ENCODE results near the gene PTPRD. TPM values are rescaled to one million over a fixed set of nuclear protein-coding genes. Genes with fewer than 3 reads are reported as not detected.

The PTPRD gene
- total RNA-seq, 1 experiment from 2014 or later, result 0.02 TPM

GRCh38 chr9:10095208-10095607, 517.6 kb downstream of the PTPRD start:
- TF ChIP-seq YY1 (IDR thresholded peaks at IDR 0.05; ENCODE audit: extremely low read depth, insufficient replicate concordance, low read depth, low read length), result no peak
- TF ChIP-seq TCF7L2 (IDR thresholded peaks at IDR 0.05; ENCODE audit: borderline replicate concordance, extremely low read depth, insufficient read depth, insufficient read length), result no peak
- TF ChIP-seq ATF3 (IDR thresholded peaks at IDR 0.05), result no peak
- Histone ChIP-seq H4K20me1 (ENCODE audit: insufficient read depth) (no peaks in the 10 kb centered on the region), H3K9me2 (ENCODE audit: insufficient read depth) (no peaks in the 10 kb centered on the region), H3K36me3 (ENCODE audit: control insufficient read depth in 1 of 2, insufficient read depth in 2 of 2, low read length in 2 of 2) (no peaks in the 10 kb centered on the region), H3K9ac (ENCODE audit: low read length) (no peak overlapping the region), H3K27ac (ENCODE audit: low read depth, low read length) (no peak overlapping the region), H3K9me3 (ENCODE audit: control insufficient read depth in 1 of 2, insufficient read depth in 1 of 2, low read depth in 1 of 2, low read length in 2 of 2) (peaks cover 0 to 22% of the 10 kb centered on the region in 2 experiments; a peak in 2 of 4 replicates), H3K4me3 (replicated peaks in 1 of 2; ENCODE audit: low read depth in 1 of 2, low read length in 2 of 2) (no peak overlapping the region), H2AFZ (ENCODE audit: low read depth, low read length, poor library complexity, severe bottlenecking) (no peak overlapping the region), H3K4me1 (ENCODE audit: control insufficient read depth in 1 of 2, insufficient read depth in 2 of 2, low read length in 2 of 2) (no peaks in the 10 kb centered on the region; a peak in 1 of 4 replicates), H3K79me2 (ENCODE audit: insufficient read depth, low read length) (no peaks in the 10 kb centered on the region), H3K4me2 (ENCODE audit: low read length) (no peak overlapping the region), H3K27me3 (ENCODE audit: insufficient read depth, low read length) (no peaks in the 10 kb centered on the region)
- BruUV-seq (replicated peaks), result no TSS peak
- DNase-seq (ENCODE audit: low read depth, low spot score) (no peak), ATAC-seq (no peak)
- ChIA-PET POLR2A (no interaction called here), CTCF (no interaction called here), RAD21 (ENCODE audit: low non-redundant PET in 1 of 2, low total read pairs in 2 of 2, uncharacterized antibody in 2 of 2, unreplicated experiment in 2 of 2) (no interaction called here)
- intact Hi-C loops (cut with micrococcal nuclease), result no loop called here

- H3K4me2 ChIP-seq (ENCODE audit: low read length), result no peak overlapping the region
- no peak overlapping the region for H3K27ac ChIP-seq (ENCODE audit: low read depth, low read length)
- H3K79me2 ChIP-seq (ENCODE audit: insufficient read depth, low read length), result no peaks in the 10 kb centered on the region
- intact Hi-C loops (cut with micrococcal nuclease), result no loop called here
- H3K4me3 ChIP-seq (replicated peaks in 1 of 2; ENCODE audit: low read depth in 1 of 2, low read length in 2 of 2), result no peak overlapping the region
- ATAC-seq (no peak), DNase-seq (ENCODE audit: low read depth, low spot score) (no peak)
- no TSS peak for BruUV-seq (replicated peaks)
- H4K20me1 ChIP-seq (ENCODE audit: insufficient read depth), result no peaks in the 10 kb centered on the region
- ChIA-PET RAD21 (ENCODE audit: low non-redundant PET in 1 of 2, low total read pairs in 2 of 2, uncharacterized antibody in 2 of 2, unreplicated experiment in 2 of 2) (no interaction called here), CTCF (no interaction called here), POLR2A (no interaction called here)
- H2AFZ ChIP-seq (ENCODE audit: low read depth, low read length, poor library complexity, severe bottlenecking), result no peak overlapping the region
- H3K27me3 ChIP-seq (ENCODE audit: insufficient read depth, low read length), result no peaks in the 10 kb centered on the region
- no peaks in the 10 kb centered on the region for H3K9me2 ChIP-seq (ENCODE audit: insufficient read depth)
- H3K4me1 ChIP-seq (ENCODE audit: control insufficient read depth in 1 of 2, insufficient read depth in 2 of 2, low read length in 2 of 2), result no peaks in the 10 kb centered on the region; a peak in 1 of 4 replicates
- H3K36me3 ChIP-seq (ENCODE audit: control insufficient read depth in 1 of 2, insufficient read depth in 2 of 2, low read length in 2 of 2), result no peaks in the 10 kb centered on the region
- H3K9ac ChIP-seq (ENCODE audit: low read length), result no peak overlapping the region
- peaks cover 0 to 22% of the 10 kb centered on the region in 2 experiments; a peak in 2 of 4 replicates for H3K9me3 ChIP-seq (ENCODE audit: control insufficient read depth in 1 of 2, insufficient read depth in 1 of 2, low read depth in 1 of 2, low read length in 2 of 2)
- TF ChIP-seq SP1 (IDR thresholded peaks at IDR 0.05; ENCODE audit: low read depth), result no peak
- TF ChIP-seq JUND (IDR thresholded peaks at IDR 0.05), result no peak
- TF ChIP-seq EZH2phosphoT487 (IDR thresholded peaks at IDR 0.05; ENCODE audit: borderline replicate concordance), result no peak
- TF ChIP-seq FOSL1 (IDR thresholded peaks at IDR 0.05; ENCODE audit: low read depth), result no peak
- TF ChIP-seq ATF3 (IDR thresholded peaks at IDR 0.05), result no peak
- no peak for TF ChIP-seq REST (IDR thresholded peaks at IDR 0.05; ENCODE audit: low read depth)
- no peak for TF ChIP-seq ELF1 (IDR thresholded peaks at IDR 0.05; ENCODE audit: borderline replicate concordance, low read depth)
- TF ChIP-seq POLR2AphosphoS5 (IDR thresholded peaks at IDR 0.05; ENCODE audit: low read depth, low read length), result no peak
- TF ChIP-seq ZFX (IDR thresholded peaks at IDR 0.05), result no peak
- no peak for TF ChIP-seq EGR1 (IDR thresholded peaks at IDR 0.05; ENCODE audit: low read depth)
- TF ChIP-seq MAX (IDR thresholded peaks at IDR 0.05), result no peak
- no peak for TF ChIP-seq SIN3A (IDR thresholded peaks at IDR 0.05; ENCODE audit: low read depth)
- no peak for TF ChIP-seq CBX3 (IDR thresholded peaks at IDR 0.05; ENCODE audit: low read depth)
These were observed 518.2 kb downstream of the PTPRD start for GRCh38 chr9:10094563-10094962.
